Progenitor cell of endocrine pancreas (in vitro differentiated cells): ENCODE results near the gene PKM. TPM values are rescaled to one million over a fixed set of nuclear protein-coding genes. Genes with fewer than 3 reads are reported as not detected.
A peak's percentile ranks its signal among the peaks of the same experiment; 100 is the strongest.

Experiments used
- DNase-seq: peaks from one replicate; pipeline ENCODE4 v3.0.0; 2021; ENCODE audit warnings: low spot score; ENCODE audit not compliant: unreplicated experiment
- H3K27ac Mint-ChIP-seq: 2 replicates; pipeline ENCODE4 v1.8.0; 2021; ENCODE audit warnings: mild to moderate bottlenecking, moderate library complexity, mixed read lengths
- H3K27me3 Mint-ChIP-seq: 2 replicates; pipeline ENCODE4 v1.8.0; 2021; ENCODE audit warnings: mixed read lengths
- H3K36me3 Mint-ChIP-seq: 2 replicates; pipeline ENCODE4 v1.8.0; 2022; ENCODE audit warnings: mixed read lengths; ENCODE audit not compliant: insufficient read depth
- H3K4me1 Mint-ChIP-seq: 2 replicates; pipeline ENCODE4 v1.8.0; 2021; ENCODE audit warnings: low read depth, mixed read lengths
- H3K4me3 Mint-ChIP-seq: 2 replicates; pipeline ENCODE4 v1.8.0; 2021; ENCODE audit warnings: low read depth, mild to moderate bottlenecking, moderate library complexity, mixed read lengths
- H3K9me3 Mint-ChIP-seq: 2 replicates; pipeline ENCODE4 v1.8.0; 2021; ENCODE audit warnings: low read depth, mixed read lengths
- total RNA-seq: library from RNA; stranded (reverse); gene quantifications from 2 replicates; pipeline ENCODE4 v1.2.1, GENCODE V29; 2021
- TF ChIP-seq, protein P1 (sequence below): fragments of 200-600 bp; sonication (generic); IDR thresholded peaks from one replicate; pipeline ENCODE4 v1.5.0; 2021; ENCODE audit warnings: antibody characterized with exemption, mild to moderate bottlenecking; ENCODE audit not compliant: unreplicated experiment

The PKM gene
- total RNA-seq, 1 donor from 2014 or later = 525 TPM

DNA sequence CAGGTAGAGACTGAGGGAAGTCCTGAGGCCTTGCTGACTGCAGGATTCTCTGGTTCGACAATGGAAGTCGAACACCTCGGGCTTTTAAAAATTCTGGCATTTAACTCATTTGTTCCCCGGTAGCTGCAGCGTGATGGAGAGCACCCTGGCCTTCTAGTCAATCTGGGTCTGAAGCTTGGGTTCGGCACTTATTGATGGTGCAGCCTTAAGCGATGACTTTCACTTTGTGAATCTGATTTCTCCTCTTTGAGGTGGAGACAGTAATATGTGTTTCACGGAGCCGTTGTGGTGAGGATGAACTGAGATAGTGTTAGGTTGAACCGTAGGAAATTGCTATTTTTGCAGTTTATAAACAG, 42.0 kb upstream of the PKM start:
- TF ChIP-seq, protein P1, sequence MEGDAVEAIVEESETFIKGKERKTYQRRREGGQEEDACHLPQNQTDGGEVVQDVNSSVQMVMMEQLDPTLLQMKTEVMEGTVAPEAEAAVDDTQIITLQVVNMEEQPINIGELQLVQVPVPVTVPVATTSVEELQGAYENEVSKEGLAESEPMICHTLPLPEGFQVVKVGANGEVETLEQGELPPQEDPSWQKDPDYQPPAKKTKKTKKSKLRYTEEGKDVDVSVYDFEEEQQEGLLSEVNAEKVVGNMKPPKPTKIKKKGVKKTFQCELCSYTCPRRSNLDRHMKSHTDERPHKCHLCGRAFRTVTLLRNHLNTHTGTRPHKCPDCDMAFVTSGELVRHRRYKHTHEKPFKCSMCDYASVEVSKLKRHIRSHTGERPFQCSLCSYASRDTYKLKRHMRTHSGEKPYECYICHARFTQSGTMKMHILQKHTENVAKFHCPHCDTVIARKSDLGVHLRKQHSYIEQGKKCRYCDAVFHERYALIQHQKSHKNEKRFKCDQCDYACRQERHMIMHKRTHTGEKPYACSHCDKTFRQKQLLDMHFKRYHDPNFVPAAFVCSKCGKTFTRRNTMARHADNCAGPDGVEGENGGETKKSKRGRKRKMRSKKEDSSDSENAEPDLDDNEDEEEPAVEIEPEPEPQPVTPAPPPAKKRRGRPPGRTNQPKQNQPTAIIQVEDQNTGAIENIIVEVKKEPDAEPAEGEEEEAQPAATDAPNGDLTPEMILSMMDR = peak; percentile 5
- no peak for DNase-seq
- Mint-ChIP-seq H3K36me3 (peaks cover 5% of the 10 kb centered on the region), H3K4me1 (peaks cover 15% of the 10 kb centered on the region), H3K4me3 (peak overlapping the region; percentile 73), H3K9me3 (no peaks in the 10 kb centered on the region), H3K27me3 (peaks cover 28% of the 10 kb centered on the region), H3K27ac (no peak overlapping the region)

DNA sequence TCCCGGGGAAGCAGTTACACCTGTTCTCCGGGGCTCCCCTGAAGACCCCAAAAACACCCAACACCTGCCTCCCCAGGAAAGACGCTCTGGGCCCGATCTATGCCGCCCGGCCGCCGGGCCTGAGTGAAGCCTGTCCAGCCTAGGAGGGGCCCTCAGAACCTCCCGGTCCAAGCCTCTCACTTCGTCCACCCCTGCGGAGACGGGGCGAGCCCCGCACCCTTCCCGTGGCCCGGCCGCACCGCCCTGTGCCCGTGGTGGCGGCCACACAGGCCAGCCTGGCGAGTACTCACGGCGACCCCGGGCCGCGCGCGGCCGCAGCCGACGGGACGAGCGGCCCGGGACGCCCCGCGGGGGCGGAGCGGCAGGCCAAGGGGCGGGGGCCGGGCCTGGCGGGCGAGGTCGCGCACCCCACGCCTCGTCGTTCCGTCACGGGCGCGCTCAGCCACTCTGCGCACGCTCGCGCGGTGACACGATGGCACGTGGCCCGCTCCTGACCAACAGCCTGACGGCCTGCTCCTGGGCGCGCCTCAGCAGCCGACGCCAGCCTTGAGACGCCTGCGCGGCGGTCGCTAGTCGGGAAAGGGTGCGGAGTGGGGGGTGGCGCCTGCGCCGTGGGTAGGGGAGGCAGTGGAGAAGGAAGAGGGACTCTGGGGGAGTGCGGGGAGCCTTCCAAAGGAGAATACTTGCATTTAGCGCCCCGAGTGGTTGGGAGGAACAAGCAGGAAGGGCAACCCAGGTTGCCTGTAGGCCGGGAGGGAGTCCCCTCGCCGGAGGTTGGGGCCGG, 41.4 kb upstream of the PKM start, which contains the start of gene PARP6:
Gene PARP6, minus strand, starts transcription at position 342 of the 784 bp plus-strand sequence. CDS start 5,077 bp downstream, outside the sequence.
- peaks cover 5% of the 10 kb centered on the region for H3K36me3 Mint-ChIP-seq
- H3K27ac Mint-ChIP-seq = peak within 1 kb of the TSS; percentile 95
- peak; percentile 93 for DNase-seq
- TF ChIP-seq, protein P1 = peak; percentile 70
- H3K9me3 Mint-ChIP-seq = no peaks in the 10 kb centered on the region
- peaks cover 15% of the 10 kb centered on the region for H3K4me1 Mint-ChIP-seq
- peak within 1 kb of the TSS; percentile 88 for H3K4me3 Mint-ChIP-seq
- H3K27me3 Mint-ChIP-seq = peaks cover 24% of the 10 kb centered on the region

DNA sequence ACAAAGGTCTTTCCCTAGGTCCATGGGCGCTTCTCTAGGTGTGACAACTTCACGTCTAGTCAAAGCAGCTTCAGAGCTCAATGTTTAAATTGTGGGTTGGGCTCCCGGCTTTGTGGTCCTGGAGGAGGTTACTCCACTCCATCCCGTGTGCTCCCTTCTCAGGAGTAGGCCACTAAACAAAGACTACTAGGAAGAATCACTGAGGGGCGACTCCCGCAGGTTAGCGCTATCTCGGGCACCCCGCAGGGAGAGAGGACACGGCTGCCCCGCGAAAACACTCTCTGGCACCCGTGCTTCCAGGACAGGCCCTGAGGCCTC, 40.9 kb upstream of the PKM start:
- no peak for DNase-seq
- TF ChIP-seq, protein P1 = no peak
- Mint-ChIP-seq H3K4me1 (peaks cover 15% of the 10 kb centered on the region), H3K27me3 (peaks cover 19% of the 10 kb centered on the region), H3K4me3 (peak overlapping the region; percentile 88), H3K36me3 (peaks cover 8% of the 10 kb centered on the region), H3K27ac (peak overlapping the region; percentile 95), H3K9me3 (no peaks in the 10 kb centered on the region)

DNA sequence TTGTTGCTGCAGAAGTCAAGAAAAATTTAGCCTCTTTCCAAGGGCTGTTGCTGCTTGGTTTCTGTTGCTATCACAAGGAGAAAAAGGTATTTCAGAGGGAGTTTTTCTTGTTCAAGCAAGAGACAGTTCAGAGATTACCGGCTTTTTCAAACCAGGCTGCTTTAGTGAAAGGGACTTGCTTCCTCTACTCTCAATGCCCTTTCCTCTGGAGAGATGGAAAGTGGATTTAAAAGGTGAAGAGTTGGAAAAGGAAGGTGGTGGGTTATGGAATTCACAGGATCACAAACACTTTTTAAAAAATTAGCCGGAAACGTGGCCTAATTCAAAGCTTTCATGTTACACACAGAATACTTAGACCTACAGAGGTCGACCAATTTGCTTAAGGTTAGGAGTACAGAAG, 40.2 kb upstream of the PKM start:
- Mint-ChIP-seq H3K27me3 (peaks cover 15% of the 10 kb centered on the region), H3K36me3 (peaks cover 10% of the 10 kb centered on the region), H3K27ac (peak overlapping the region; percentile 95), H3K4me3 (peak overlapping the region; percentile 88), H3K4me1 (peaks cover 15% of the 10 kb centered on the region), H3K9me3 (no peaks in the 10 kb centered on the region)
- DNase-seq = no peak
- TF ChIP-seq, protein P1 = no peak

DNA sequence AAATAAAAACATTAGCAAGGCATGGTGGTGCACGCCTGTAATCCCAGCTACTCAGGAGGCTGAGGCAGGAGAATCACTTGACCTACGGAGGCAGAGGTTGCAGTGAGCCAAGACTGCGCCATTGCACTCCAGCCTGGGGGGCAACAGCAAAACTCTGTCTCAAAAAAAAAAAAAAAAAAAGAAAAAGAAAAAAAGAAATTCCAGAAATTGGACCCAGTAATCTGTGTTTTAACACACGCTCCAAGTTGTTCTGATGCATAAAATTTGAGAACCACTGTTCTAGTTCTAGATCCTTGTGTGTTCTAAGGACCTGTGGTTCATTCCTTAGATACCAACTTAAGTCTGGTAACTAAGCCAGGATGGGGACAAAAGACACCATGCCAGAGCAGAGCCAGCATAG, 38.7 kb upstream of the PKM start:
- no peak for DNase-seq
- peaks cover 16% of the 10 kb centered on the region for H3K36me3 Mint-ChIP-seq
- no peak overlapping the region for H3K27ac Mint-ChIP-seq
- peaks cover 6% of the 10 kb centered on the region for H3K27me3 Mint-ChIP-seq
- TF ChIP-seq, protein P1 = no peak
- peaks cover 15% of the 10 kb centered on the region for H3K4me1 Mint-ChIP-seq
- H3K4me3 Mint-ChIP-seq = no peak overlapping the region
- no peaks in the 10 kb centered on the region for H3K9me3 Mint-ChIP-seq
